Left ventricle myocardium superior (tissue), 1 donor: ENCODE measurements around the gene CRTC3. TPM values are rescaled to one million over a fixed set of nuclear protein-coding genes. Genes with fewer than 3 reads are reported as not detected.

Experiments used
- ATAC-seq: fragments of 200-7000 bp; cut with Tn5 transposase; one replicate; pipeline ENCODE4 v1.9.1; 2020; ENCODE audit warnings: mild to moderate bottlenecking, moderate library complexity
- DNase-seq: peaks from one replicate; pipeline ENCODE4 v3.0.0-alpha.2; 2020
- intact Hi-C: fragments of 100-400 bp; cut with micrococcal nuclease; formaldehyde crosslinking; loops from one replicate; pipeline ENCODE4 v1.11.0; 2022
- total RNA-seq: library from RNA; stranded (reverse); fragmentation: NEBNext Ultra II Directional; extraction: Animal tissue kit (Norgen Biotek cat#: 25700); gene quantifications from one replicate; pipeline ENCODE4 v1.2.1, GENCODE V29; 2021
- donor health status: DM: no; HTN: yes; CAD: no; lungs with severe emphysema.

The CRTC3 gene
- total RNA-seq, 1 donor from 2014 or later: 29.8 TPM

DNA sequence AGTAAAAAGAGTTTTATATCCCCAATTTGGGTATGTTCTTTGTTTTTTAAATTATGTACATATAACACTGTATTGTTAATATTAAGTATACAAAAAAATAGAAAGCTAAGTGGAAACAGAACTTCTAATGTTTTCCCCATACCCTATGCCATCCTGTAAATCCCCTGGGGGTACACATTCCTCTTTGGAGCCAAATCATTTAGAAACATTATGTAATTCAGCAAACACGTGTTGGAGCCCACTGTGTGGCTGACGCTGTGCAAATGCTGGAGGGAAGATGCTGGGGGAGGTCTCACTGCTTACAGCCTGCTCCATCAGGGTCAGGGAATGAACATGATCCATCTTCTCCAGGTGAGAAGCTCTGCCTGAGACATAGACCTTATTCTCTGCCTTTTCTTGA, 52.8 kb downstream of the CRTC3 start:
- DNase-seq (no peak), ATAC-seq (no peak)
- intact Hi-C loops: no loop called here

DNA sequence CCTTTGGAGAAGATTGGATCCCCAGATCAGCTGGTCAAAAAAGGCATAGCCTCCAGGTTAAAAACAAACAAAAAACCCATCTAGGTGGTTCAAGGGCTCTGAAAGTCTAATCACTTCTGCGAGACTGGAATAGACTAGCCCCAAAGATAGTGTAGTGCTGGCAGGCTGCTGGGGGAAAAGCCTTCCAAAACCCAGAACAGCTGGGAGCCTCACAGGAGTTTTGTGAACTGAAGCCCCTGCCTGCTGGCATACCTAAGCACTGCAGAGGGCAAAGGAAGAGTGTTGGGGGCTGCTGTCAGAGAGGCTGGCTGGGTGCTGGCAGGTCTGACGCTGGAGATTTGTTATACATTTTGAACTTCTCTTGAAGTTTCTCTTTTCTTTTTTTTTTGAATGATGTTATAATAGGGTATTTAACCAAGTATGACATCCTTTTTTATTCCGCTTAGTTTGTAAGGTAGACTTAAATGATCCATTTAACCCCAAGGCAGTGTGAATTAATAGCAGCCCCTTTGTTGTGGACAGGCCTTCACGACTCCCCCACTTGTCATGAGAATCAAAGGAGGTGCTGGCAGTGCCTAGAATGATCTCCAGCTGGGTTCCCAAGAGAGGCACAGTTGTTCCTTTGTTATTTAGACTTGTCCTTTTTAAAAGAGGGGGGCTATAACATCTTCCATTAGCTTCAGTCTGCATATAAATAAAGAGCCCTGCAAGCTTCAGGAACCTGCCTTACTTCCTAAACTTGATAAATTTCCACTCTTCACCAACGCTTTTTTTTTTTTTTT, 53.9 kb downstream of the CRTC3 start:
- ATAC-seq (peak; percentile 37), DNase-seq (no peak)
- intact Hi-C loops: no loop called here

DNA sequence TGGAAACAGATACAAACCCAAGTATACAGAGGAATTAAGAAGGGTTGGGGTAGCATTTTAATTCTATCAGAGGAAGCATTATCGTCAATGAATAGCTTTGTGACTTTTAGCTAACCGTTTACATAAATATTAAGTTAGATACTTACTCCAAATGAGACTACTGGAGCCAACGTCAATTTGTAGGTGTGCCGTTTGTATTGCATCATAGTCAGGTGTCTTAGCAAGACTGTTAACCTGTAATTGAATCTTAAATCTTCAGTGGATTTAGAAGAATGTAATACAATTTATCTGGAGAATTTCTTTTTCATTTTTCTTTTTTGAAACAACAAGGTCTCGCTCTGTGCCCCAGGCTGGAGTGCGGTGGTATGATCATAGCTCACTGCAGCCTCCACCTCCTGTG, 55.1 kb downstream of the CRTC3 start:
- intact Hi-C loops: no loop called here
- no peak for DNase-seq
- no peak for ATAC-seq

DNA sequence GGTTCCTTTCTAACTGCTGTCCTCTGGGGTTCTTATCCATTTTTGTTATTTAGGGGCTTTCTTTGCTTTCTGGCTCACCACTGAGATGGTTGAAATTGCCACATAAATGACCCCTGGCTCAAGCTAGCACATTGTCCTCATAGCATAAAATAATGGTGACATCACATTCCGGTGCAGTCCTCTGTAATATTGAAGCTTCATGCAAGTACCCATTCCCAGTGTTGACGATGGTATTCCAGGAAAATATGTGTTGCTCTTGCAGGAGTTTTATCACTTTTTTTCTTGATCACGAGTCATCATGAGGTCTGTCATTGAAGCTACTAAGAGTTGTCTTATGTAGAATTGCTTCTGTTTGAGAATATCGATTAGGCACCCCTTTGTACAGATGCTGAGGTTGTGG, 56.1 kb downstream of the CRTC3 start:
- ATAC-seq: no peak

DNA sequence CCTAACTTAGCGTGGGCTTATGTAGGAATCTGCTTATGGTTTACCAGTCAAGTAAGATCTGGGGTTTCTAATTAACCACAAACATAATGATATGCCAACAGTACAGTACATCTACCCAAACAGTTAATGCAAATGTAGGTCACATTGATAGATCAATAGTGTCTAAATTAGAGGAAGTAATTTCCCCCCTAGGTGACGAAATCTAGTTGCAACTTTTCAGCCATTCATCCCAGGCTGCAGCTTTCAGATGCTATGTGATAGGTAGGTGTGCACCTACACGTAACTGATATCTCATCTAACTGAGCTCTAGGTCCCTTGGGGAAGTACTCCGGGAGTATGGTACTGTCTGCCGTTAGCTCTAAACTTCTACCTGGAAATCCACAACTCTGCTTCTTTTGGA, 57.2 kb downstream of the CRTC3 start:
- no peak for DNase-seq
- intact Hi-C loops: no loop called here
- ATAC-seq: no peak

More for the DNA sequence above, 56.1 kb downstream of the CRTC3 start:
- intact Hi-C loops: no loop called here
- DNase-seq: no peak

DNA sequence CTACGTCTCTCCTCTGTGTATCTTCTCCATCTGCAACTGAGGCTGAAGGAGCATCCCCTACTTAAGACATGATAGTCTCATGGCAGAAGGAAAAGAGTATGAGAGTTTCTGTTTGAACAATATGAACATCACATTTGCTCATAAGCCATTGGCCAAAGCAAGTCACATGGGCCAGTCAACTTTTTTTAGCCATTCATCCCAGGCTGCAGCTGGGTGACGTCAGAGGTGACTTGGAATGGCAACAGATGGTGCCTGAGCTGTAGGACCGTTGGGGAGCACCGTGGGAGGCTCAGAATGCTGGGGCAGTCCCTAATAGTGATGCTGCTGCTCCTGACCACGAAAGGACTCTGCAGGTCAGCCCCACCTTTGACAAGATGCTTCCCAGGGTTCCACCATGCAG, 58.7 kb downstream of the CRTC3 start:
- intact Hi-C loops: no loop called here
- DNase-seq (no peak), ATAC-seq (no peak)

DNA sequence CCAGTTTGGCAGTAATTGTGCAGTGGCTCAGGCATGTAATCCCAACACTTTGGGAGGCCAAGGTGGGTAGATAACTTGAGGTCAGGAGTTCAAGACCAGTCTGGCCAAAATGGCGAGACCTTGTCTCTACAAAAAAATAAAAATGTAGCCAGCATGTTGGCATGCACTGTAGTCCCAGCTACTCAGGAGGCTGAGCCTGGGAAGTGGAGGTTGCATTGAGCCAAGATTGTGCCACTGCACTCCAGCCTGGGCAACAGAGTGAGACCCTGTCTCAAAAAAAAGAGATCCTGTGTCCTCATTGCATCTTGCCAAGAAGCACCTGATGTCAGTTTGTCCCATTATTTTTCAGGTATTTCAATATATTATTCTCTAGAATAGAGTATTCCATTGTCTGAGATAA, 61.8 kb downstream of the CRTC3 start:
- intact Hi-C loops: loop anchor here (10.0 kb wide), 1 partner anchor 57 kb away; no protein-coding TSS in a partner anchor
- ATAC-seq: no peak
- DNase-seq: no peak

DNA sequence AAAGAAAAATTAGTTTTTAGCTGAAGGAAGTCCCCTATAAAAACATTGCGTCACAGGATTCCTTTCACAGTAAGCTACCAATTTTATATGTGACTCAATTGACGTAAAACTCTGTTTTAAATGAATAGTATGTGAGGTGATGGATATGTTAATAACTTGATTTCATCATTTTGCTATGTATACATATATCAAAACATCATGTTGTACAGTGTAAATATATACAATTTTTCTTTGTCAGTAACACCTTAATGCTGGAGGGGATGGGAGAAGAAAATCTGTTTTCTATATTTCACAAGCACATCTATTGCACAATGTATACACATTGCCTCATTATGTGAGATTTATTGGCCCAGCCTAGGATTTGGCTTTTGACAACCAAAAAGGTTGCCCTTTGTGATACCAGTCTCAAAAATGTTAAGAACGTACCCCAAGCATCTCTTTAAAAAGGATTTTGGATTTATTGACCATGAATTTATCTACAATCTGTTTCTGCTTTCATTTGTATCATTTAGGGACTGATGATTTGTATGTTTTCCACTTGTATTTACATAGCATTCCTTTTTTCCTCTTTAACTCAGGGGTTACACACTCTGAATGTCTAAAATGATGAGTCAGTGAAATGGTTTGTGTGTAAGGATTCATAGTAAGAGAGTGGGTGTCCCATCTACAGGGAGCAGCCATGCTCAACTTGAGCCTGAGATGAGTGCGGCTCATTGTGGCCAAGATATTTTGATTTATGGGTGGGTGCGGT, 62.6 kb downstream of the CRTC3 start:
- intact Hi-C loops: loop anchor here (10.0 kb wide), 1 partner anchor 58 kb away; no protein-coding TSS in a partner anchor
- DNase-seq (no peak), ATAC-seq (no peak)

DNA sequence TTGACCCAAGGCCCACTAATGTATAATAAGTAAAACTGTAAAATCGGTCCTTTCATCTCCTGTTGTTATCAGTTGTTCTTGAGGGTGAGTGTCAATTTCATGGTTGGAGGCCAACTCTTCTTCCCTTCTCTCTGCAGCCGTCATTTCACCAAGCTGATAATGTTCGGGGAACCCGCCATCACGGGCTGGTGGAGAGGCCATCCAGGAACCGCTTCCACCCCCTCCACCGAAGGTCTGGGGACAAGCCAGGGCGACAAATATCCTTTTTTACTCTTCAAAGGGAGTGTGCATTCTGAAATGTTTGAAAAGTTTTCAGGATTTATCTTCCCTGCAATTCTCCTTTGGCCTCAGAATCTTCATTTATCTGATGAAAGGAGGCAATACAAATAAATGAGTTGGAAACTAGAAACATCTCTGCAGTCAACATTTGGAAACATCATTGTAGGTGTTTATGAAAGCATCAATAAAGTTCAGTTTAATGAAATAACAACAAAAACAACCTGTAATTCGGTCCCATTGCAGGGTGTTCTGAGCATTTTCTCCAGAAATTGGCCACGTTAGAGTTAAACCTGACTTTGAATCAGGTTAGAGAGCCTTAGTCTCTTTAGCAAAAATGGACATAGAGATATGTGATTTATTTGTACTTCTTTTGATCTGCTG, 63.9 kb downstream of the CRTC3 start:
- intact Hi-C loops: loop anchor here (10.0 kb wide), 1 partner anchor 59 kb away; no protein-coding TSS in a partner anchor
- peak; percentile 27 for ATAC-seq
- DNase-seq: no peak

DNA sequence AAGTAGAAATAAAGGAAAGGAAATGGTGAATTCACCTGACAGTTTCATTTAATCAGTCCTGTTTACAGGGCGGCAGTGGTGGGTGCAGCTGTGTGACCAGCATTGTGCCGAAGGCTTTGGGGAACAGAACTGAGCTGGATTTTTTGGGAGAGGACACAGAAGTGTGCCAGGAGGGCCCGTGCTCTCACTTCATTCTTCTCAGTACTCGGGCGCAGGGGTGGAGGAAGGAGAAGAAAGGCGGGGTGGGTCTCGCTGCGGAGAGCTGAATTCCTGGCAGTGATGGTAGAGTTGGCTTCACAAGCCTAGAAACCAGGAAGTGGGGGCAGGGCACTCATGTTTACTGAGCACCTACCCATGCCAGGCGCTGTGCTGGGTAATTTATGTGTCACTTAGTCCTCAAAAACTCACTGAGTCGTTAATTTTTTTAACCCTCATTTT, 64.6 kb downstream of the CRTC3 start:
- intact Hi-C loops: loop anchor here (10.0 kb wide), 1 partner anchor 60 kb away; no protein-coding TSS in a partner anchor

DNA sequence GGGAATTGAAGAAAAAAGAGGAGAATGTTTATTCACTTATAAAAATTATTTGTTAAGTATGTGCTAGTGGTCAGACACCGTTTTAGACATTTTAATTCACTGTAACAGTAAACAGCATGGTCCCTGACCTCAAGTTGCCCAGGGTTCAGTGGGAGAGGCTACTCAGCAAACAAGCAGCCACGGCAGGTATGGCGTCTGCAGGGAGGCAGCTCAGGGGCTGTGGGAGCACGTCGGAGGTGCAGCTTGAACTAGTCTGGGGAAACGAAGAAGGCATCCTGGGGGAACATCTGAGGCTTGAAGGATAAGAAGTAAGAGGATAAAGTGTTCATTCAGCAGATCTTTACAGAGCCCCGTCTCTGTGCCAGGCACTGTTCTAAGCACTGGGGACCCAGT, 66.0 kb downstream of the CRTC3 start:
- DNase-seq: no peak
- ATAC-seq: no peak
- intact Hi-C loops: loop anchor here (10.0 kb wide), 1 partner anchor 61 kb away; no protein-coding TSS in a partner anchor

More for the DNA sequence above, 64.6 kb downstream of the CRTC3 start:
- ATAC-seq (peak; percentile 63), DNase-seq (peak; percentile 69)

DNA sequence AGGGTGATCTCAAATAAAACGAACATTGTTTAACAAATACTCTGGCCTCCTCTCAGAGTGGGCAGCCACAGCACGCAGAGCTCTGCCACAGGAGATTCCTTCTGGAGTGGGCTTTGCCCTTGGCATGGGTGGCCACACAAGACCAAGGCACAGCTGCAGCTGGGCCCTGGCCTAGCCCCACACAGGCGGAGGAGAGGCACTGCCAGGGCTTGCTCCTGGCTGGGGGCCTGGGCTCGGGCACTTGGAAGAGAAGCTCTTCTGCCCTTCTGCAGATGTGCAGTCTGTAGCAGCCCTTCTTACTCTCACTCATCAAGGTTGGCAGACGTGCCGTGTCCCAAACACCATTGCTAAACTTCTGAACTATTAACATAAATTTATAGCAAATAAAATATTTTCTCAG, 67.2 kb downstream of the CRTC3 start:
- peak; percentile 46 for DNase-seq
- intact Hi-C loops: loop anchor here (10.0 kb wide), 1 partner anchor 62 kb away; no protein-coding TSS in a partner anchor
- peak; percentile 58 for ATAC-seq

DNA sequence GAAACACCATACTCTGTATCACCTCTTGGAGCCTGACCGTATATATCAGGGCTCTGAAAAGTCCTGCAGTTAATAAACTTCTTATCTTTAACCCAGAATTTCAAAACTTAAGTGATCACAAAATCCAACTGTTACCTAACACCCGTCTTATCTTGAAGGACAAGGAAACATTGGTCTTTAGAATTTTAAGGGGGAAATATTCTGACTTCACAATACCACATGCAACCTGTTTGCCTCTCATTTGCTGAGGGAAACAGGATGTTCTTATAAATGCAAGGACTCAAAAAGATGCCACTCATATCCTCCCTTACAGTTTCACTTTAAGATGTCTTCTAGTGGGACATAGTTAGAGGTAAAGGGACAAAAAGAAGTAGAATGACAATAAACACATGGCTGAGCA, 67.9 kb downstream of the CRTC3 start:
- ATAC-seq: no peak
- no peak for DNase-seq
- intact Hi-C loops: loop anchor here (10.0 kb wide), 1 partner anchor 63 kb away; no protein-coding TSS in a partner anchor

DNA sequence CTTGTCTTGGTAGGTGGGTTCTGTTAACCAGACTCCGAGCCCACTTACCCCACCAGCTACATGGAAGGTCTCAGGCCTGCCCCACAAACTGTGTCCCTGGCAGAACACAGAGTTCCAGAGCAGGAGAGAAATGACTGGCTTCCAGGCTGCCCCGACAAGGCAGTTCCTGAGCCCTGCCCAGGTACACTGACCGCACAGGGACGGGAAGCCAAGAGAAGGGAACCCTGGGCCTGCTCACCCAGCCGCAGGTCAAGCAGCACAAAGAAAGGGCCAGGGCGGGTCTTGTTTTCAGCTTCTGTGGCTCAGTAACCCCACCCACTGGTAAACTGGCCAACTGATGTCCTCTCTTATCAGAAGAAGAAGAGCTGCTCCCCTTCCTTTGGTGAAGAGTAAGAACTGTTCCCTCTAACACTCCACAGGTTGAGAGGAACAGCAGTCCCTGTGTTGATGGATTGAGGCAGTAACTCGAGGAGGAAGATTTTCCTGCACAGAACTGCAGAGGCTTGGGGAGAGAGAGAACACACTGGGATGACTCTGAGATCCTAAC, 68.4 kb downstream of the CRTC3 start:
- ATAC-seq: peak; percentile 69
- DNase-seq: peak; percentile 63
- intact Hi-C loops: loop anchor here (10.0 kb wide), 1 partner anchor 63 kb away; no protein-coding TSS in a partner anchor

DNA sequence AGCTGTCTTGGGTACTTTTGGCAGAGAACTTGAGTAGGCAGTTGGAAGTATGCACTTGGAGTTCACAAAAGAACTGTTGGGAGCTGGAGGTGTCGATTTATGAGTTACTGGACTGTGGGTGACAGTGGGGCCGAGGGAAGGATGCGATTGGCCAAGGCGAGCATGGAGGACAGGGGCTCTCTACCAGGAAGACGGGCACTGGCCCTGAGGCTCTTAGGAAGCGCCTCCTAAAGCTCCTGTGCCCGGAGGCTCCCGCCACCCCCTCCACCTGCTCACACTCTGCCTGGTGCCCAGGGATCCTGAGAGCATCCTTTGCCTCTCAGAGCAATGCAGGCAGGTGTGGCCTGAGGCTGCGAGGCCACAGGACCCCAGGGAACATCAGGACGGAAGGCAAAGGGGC, 69.0 kb downstream of the CRTC3 start:
- ATAC-seq (no peak), DNase-seq (no peak)
- intact Hi-C loops: loop anchor here (10.0 kb wide), 1 partner anchor 64 kb away; no protein-coding TSS in a partner anchor

DNA sequence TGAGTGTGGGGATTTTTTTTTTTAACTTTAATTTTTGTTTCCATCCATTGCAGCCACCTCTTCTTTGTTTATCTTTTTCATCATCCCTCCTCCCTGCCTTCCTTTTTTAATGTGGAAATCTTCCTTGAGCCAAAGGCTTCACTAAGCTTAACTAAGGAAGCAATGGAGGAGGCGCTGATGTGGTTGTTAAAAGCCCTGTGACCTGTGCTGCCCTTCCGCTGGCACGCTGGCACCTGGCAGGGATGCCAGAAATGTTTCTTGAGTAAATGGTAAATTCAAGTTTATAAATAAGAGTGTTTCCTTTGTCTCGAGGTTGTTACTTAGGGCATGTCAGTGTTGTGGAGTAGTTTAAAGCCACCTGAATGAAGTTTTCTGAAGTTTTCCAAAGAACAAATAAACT, 69.4 kb downstream of the CRTC3 start:
- ATAC-seq (no peak), DNase-seq (no peak)
- intact Hi-C loops: loop anchor here (10.0 kb wide), 1 partner anchor 64 kb away; no protein-coding TSS in a partner anchor

DNA sequence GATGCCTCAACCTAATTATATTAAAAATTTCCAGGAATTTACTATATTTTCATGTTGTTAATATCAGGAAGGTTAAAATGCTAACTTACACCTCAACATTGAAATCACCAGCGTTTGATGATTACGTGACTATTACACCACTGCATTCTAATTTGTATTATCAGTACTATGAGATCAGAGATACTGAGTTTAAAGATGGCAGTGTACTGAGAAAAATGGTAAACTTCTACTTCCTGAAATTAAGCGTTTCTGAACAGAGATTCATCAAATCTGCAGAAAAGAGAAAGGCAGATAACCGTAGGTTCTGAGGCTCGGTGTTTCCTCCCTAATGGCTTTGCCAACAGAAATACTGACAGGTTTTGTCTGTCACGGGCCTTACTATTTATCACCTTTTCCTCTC, 69.9 kb downstream of the CRTC3 start:
- no peak for DNase-seq
- ATAC-seq: no peak

DNA sequence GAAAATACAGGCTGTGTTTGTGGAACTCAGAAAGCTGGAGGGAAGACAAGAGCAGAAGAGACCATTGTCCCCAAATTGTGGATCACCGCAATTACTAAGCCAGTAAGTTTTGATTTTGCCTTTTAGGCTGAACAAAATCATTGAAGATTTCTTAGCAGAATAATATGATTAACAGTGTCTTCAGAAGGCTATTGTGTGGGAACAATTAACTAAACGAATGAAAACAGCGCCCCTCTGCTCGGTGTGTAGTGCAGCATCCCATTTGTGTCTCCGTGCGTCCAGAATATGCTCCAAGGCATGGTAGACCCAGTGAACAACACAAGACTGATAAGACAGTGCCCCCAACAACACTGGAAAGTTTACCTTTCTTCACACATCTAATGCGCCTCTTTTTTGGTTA, 71.2 kb downstream of the CRTC3 start:
- no peak for ATAC-seq
- intact Hi-C loops: no loop called here
- DNase-seq: no peak

More for the DNA sequence above, 69.9 kb downstream of the CRTC3 start:
- intact Hi-C loops: loop anchor here (10.0 kb wide), 1 partner anchor 65 kb away; no protein-coding TSS in a partner anchor

DNA sequence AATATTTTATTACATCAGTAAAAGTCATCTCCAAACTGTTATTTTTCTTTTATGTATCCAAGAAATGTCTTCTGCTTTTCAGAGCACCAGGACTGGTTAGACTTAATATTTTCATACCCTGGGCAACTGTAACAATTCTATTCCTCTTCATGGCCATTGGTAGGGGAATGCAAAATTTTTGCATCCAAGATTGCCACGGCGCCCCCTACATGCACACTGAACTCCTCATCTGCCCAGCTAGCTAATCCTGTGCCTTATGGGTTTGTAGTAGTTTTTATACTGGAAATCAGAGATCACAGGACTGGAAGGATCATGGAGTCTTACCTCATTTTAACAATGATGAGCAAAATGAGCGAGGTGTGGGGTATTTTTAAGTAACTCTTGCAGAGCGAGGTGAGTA, 74.2 kb downstream of the CRTC3 start:
- peak; percentile 41 for ATAC-seq

More for the DNA sequence above, 74.2 kb downstream of the CRTC3 start:
- DNase-seq: peak; percentile 65
- intact Hi-C loops: no loop called here
